Cerebellar nuclear complex (tissue), 1 donor: ENCODE measurements around the gene HNRNPA1.

ENCODE experiments used
- DNase-seq, 2 experiments: peaks; one replicate each; lab custom pipeline; 2025; lab: John Stamatoyannopoulos, UW

Gene HNRNPA1

GRCh38 chr12:54280468-54281260, at the start of gene HNRNPA1:
TSS of gene HNRNPA1 (plus strand) at chr12:54280726. CDS start at chr12:54280808, 82 bp downstream.
- peak; percentile 97 for DNase-seq

- peak; percentile 24 to 66 for DNase-seq
These were observed 49.3 kb upstream of the HNRNPA1 start for GRCh38 chr12:54231269-54231668.

DNA sequence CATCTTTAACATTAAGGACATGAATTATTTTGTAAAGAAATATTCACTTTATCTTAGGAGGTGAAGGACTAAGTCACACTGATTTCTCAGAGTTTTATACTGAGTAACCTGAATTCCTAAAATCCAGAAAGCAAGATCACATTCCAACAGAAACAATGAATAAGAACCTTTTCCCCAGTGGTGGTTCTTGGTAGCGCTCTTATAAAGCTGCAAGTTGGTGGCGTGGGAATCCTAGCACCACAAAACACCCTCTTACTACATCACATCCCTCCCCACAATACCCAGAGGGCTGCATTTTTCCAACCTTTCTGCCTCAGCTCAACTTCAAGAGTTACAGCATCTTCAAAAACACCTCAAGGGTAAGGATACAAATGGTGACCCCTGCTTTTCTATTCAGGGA, 47.7 kb upstream of the HNRNPA1 start:
- no peak for DNase-seq

DNA sequence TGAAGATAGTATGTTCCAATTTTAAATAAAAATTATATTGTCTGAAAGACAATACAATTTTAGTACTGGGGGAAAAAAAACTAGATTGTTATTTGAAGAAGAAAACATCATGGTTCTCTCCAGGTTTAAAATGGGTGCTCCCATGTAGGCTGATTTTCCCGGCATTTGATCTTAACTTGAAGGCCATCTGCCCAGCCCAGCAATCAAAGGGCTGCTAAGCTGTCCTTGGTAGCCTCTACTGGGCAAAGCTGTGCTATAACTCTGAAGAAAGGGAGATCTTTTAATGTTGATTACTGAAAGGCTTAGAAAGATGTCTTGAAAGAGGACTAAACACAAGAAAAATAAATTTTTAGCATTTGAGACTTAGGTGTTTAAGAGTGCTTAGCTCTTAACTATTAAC, 42.0 kb upstream of the HNRNPA1 start:
- DNase-seq: no peak

- no peak for DNase-seq
These were observed 40.9 kb upstream of the HNRNPA1 start for GRCh38 chr12:54239620-54240019.

- no peak for DNase-seq
These were observed 40.4 kb upstream of the HNRNPA1 start for GRCh38 chr12:54240129-54240528.

GRCh38 chr12:54240971-54241588, 39.4 kb upstream of the HNRNPA1 start:
- no peak for DNase-seq

GRCh38 chr12:54246011-54246641, 34.4 kb upstream of the HNRNPA1 start:
- DNase-seq: no peak

DNA sequence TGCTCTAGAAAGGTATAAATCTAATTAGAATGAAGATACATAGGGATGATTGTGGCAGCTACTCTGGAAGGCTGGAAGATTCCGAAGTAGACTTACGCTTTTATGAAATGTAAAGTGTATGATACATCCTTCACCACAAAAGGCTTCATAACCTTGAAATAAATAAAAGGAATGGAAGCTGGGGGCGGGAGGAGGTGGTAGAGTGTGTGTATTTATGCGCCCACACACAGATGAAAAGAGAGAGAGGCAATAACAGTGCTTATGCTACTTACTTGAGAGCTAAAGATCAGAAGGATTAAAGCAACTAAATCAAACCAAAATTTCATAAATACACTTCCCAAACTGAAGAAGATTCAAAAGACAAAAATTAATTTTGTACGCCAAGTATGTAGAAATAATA, 31.0 kb upstream of the HNRNPA1 start:
- DNase-seq: no peak

- DNase-seq: no peak
These were observed 28.8 kb upstream of the HNRNPA1 start for GRCh38 chr12:54251667-54252284.

DNA sequence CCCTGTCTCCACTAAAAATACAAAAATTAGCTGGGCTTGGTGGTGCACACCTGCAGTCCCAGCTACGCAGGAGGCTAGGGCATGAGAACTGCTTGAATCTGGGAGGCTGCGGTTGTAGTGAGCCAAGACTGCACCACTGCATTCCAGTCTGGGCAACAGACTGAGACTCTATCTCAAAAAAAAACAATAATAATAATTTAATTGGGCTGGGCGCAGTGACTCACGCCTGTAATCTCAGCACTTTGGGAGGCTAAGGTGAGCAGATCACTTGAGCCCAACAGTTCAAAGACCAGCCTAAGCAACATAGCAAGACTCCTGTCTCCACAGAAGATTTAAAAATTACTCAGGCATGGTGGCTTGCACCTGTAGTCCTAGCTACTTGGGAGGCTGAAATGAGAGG, 27.3 kb upstream of the HNRNPA1 start:
- no peak for DNase-seq

GRCh38 chr12:54257332-54257731, 23.2 kb upstream of the HNRNPA1 start:
- DNase-seq: no peak

GRCh38 chr12:54258201-54258681, 22.3 kb upstream of the HNRNPA1 start:
- no peak for DNase-seq

- no peak for DNase-seq
These were observed 21.1 kb upstream of the HNRNPA1 start for GRCh38 chr12:54259194-54260011.

- DNase-seq: no peak
These were observed 18.6 kb upstream of the HNRNPA1 start for GRCh38 chr12:54261815-54262402.

GRCh38 chr12:54262403-54262925, 18.1 kb upstream of the HNRNPA1 start:
- no peak for DNase-seq

- DNase-seq: no peak
These were observed 15.1 kb upstream of the HNRNPA1 start for GRCh38 chr12:54265364-54265812.

DNA sequence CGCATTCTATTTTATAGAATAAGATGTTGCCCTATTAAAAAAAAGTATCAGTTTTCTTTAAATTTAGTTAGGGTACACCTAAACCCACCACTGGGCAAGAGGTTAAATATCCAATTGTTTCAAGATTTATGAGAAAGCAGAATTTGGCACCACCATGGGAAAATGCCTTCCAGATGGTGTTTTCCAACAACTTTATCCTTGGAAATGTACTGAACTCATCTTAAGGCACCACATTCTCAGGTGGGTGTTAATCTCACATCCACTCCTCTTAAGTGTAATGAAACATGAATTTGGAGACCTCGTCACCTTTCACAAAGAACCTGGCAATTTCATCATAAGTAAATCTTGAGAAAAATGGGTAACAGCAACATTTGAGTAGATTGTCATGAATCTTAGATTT, 13.7 kb upstream of the HNRNPA1 start:
- no peak for DNase-seq

DNA sequence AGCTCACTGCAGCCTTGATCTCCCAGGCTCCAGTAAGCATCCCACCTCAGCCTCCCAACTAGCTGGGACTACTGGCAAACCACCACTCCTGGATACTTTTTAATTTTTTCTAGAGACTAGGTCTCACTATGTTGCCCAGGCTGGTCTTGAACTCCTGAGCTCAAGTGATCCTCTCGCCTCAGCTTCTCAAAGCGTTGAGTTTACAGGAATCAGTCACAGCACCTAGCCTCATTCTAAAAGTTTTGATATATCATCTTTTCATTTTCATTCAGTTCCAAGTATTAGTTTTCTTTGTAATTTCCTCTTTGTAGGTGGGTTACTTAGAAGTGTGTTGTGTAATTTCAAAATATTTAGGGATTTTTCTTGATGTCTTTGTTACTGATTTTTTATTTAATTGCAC, 10.2 kb upstream of the HNRNPA1 start:
- DNase-seq: no peak

DNA sequence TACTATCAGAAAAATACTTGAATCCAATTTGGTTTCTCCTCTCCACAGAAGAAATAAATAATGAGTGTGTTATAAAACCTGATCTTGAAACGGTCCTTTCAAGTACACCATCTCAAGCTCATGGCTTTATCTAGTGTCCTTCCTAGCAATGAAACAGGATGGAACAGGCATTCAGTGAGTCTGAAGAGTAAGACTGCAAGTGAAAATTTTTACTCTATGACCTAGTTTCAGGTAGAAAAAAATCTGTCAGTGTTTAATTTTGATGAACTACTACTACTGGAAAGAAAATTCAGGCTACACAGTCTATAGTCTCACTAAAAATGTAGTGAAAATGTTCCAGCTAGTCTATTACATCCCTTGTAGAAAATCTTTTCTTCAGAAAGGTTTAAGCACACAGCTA, 8.3 kb upstream of the HNRNPA1 start:
- DNase-seq: no peak

- DNase-seq: peak; percentile 36 to 54
These were observed 6.5 kb upstream of the HNRNPA1 start for GRCh38 chr12:54273981-54274380.
